Prostate gland (tissue), 2 donors: Measurements from ENCODE around the gene CYBA.

Experiments
- POLR2AphosphoS5 ChIP-seq: sonication (generic); formaldehyde crosslinking; IDR thresholded peaks from one replicate; pipeline ENCODE4 v1.6.1; 2017; ENCODE audit warnings: antibody characterized with exemption
- TF ChIP-seq, protein P1 (sequence below), 4 experiments: fragments of 200-600 bp in 2 of 4; fragments of 450-650 bp in 2 of 4; sonication (generic) in 2 of 4; IDR thresholded peaks; 1 replicate in 3 of 4; 2 replicates in 1 of 4; pipeline ENCODE4 v1.5.1; 2016 to 2019; ENCODE audit warnings: antibody characterized with exemption in 4 of 4, mild to moderate bottlenecking in 2 of 4, moderate library complexity in 2 of 4

DNA sequence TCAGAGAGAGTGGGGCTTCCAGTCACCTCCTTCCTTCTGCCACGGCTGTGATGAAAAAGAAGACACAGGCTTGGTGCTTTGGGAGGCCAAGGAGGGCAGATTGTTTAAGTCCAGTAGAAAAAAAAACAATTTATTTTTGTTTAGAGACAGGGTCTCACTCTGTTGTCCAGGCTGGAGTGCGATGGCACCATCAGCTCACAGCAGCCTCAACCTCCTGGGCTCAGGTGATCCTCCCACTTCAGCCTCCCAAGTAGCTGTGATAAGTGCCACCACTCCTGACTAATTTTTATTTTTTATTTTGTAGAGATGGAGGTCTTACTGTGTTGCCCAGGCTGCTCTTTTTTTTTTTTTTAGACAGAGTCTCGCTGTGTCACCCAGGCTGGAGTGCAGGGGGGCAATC lies 14.7 kb upstream of the CYBA start:
- TF ChIP-seq, protein P1, sequence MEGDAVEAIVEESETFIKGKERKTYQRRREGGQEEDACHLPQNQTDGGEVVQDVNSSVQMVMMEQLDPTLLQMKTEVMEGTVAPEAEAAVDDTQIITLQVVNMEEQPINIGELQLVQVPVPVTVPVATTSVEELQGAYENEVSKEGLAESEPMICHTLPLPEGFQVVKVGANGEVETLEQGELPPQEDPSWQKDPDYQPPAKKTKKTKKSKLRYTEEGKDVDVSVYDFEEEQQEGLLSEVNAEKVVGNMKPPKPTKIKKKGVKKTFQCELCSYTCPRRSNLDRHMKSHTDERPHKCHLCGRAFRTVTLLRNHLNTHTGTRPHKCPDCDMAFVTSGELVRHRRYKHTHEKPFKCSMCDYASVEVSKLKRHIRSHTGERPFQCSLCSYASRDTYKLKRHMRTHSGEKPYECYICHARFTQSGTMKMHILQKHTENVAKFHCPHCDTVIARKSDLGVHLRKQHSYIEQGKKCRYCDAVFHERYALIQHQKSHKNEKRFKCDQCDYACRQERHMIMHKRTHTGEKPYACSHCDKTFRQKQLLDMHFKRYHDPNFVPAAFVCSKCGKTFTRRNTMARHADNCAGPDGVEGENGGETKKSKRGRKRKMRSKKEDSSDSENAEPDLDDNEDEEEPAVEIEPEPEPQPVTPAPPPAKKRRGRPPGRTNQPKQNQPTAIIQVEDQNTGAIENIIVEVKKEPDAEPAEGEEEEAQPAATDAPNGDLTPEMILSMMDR (IDR thresholded peaks at IDR 0.05) = no peak
- no peak for TF ChIP-seq POLR2AphosphoS5
